Upper lobe of left lung (tissue), 6 donors: ENCODE data around the gene LEKR1. TPM values are rescaled to one million over a fixed set of nuclear protein-coding genes. Genes with fewer than 3 reads are reported as not detected.

Experiments used
- ATAC-seq, 2 donors: fragments of 200-7000 bp; cut with Tn5 transposase; one replicate each; pipeline ENCODE4 v1.9.1; 2022; ENCODE audit warnings: mild to moderate bottlenecking in 2 of 2, moderate library complexity in 2 of 2; ENCODE audit not compliant: low FRiP score in 2 of 2
- DNase-seq, 2 donors: peaks; one replicate each; pipeline ENCODE4 v3.0.0-alpha.2; 2019 to 2020
- H3K27ac ChIP-seq, 4 donors: fragments of 200-600 bp; sonication (generic); one replicate each; pipeline ENCODE4 v1.5.1; 2016 to 2019
- H3K27me3 ChIP-seq, 4 donors: fragments of 200-600 bp; sonication (generic); one replicate each; pipeline ENCODE4 v1.5.1; 2017 to 2019
- H3K36me3 ChIP-seq, 4 donors: fragments of 200-600 bp; sonication (generic); one replicate each; pipeline ENCODE4 v1.5.1; 2016 to 2019
- H3K4me1 ChIP-seq, 4 donors: fragments of 200-600 bp; sonication (generic); one replicate each; pipeline ENCODE4 v1.5.1; 2018 to 2019
- H3K4me3 ChIP-seq, 4 donors: fragments of 200-600 bp; sonication (generic); one replicate each; pipeline ENCODE4 v1.5.1; 2017 to 2019; ENCODE audit warnings: mild to moderate bottlenecking in 2 of 4, moderate library complexity in 1 of 4
- H3K9me3 ChIP-seq, 4 donors: fragments of 200-600 bp; sonication (generic); one replicate each; pipeline ENCODE4 v1.5.1; 2018 to 2019
- EP300 ChIP-seq, 4 donors: sonication (generic); formaldehyde crosslinking; IDR thresholded peaks; one replicate each; pipeline ENCODE4 v1.5.1; 2017; ENCODE audit warnings: antibody characterized with exemption in 4 of 4, control low read depth in 2 of 4
- POLR2A ChIP-seq, 4 donors: fragments of 450-650 bp; IDR thresholded peaks; one replicate each; pipeline ENCODE4 v1.5.1; 2016 to 2017; ENCODE audit warnings: antibody characterized with exemption in 4 of 4, mild to moderate bottlenecking in 2 of 4
- POLR2AphosphoS5 ChIP-seq, 2 donors: sonication (generic); formaldehyde crosslinking; IDR thresholded peaks; one replicate each; pipeline ENCODE4 v1.5.1; 2017; ENCODE audit warnings: antibody characterized with exemption in 2 of 2
- WGBS, 2 donors: methylation state at CpG; one replicate each; pipeline ENCODE4 v1.1.5; 2017 to 2018; 5-methylcytosine and 5-hydroxymethylcytosine counted together
- total RNA-seq, 6 donors: library from RNA; depleted of rRNA in 4 of 6; stranded (reverse); fragments of >200 nt in 4 of 6; gene quantifications; one replicate each; pipeline versions ENCODE4 v1.1.0 to v1.2.1, GENCODE V29; 2016 to 2021
- TF ChIP-seq, protein P1 (sequence below), 6 experiments: fragments of 450-650 bp in 4 of 6; fragments of 200-600 bp in 2 of 6; sonication (generic) in 2 of 6; IDR thresholded peaks; one replicate each; pipeline ENCODE4 v1.5.1; 2016 to 2019; ENCODE audit warnings: antibody characterized with exemption in 6 of 6
- donor health status: DM: no; HTN: no; CAD: no; lungs with moderate emphysema.
- donor health status: DM: no; HTN: yes; CAD: no; lungs with severe emphysema.

Gene LEKR1
- total RNA-seq, 6 donors from 2014 or later = 1.0 to 9.1 (median 2.2) TPM

DNA sequence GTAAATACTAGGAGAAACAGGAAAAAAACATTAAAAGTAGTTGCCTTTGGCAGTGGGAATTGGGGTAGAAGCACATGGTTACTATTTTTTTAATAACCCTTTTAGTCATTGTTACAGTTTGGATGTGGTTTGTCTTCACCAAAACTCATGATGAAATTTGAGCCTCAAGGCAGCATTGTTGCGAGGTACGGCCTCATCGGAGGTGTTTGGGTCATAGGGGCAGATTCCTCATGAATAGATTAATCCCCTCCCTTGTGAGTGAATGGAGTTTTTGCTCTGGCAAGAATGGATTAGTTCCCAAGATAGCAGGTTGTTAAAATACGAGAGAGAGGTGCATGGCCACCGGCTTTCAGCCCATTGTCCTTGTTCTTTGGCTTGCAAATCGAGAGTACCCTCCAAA is 92.6 kb downstream of the LEKR1 start:
- no peak for DNase-seq
- TF ChIP-seq POLR2AphosphoS5 (IDR thresholded peaks at IDR 0.05) = no peak
- TF ChIP-seq, protein P1, sequence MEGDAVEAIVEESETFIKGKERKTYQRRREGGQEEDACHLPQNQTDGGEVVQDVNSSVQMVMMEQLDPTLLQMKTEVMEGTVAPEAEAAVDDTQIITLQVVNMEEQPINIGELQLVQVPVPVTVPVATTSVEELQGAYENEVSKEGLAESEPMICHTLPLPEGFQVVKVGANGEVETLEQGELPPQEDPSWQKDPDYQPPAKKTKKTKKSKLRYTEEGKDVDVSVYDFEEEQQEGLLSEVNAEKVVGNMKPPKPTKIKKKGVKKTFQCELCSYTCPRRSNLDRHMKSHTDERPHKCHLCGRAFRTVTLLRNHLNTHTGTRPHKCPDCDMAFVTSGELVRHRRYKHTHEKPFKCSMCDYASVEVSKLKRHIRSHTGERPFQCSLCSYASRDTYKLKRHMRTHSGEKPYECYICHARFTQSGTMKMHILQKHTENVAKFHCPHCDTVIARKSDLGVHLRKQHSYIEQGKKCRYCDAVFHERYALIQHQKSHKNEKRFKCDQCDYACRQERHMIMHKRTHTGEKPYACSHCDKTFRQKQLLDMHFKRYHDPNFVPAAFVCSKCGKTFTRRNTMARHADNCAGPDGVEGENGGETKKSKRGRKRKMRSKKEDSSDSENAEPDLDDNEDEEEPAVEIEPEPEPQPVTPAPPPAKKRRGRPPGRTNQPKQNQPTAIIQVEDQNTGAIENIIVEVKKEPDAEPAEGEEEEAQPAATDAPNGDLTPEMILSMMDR (IDR thresholded peaks at IDR 0.05) = no peak
- TF ChIP-seq POLR2A (IDR thresholded peaks at IDR 0.05) = no peak
- TF ChIP-seq EP300 (IDR thresholded peaks at IDR 0.05) = no peak
- H3K27me3 ChIP-seq = no peaks in the 10 kb centered on the region
- WGBS, 2 donors = 76 to 82% methylated on average over 6 of the region's 6 CpGs
- no peaks in the 10 kb centered on the region for H3K36me3 ChIP-seq
- ATAC-seq = no peak
- H3K4me1 ChIP-seq = no peaks in the 10 kb centered on the region
- H3K9me3 ChIP-seq = no peaks in the 10 kb centered on the region
- H3K27ac ChIP-seq = no peak overlapping the region
- no peak overlapping the region for H3K4me3 ChIP-seq

DNA sequence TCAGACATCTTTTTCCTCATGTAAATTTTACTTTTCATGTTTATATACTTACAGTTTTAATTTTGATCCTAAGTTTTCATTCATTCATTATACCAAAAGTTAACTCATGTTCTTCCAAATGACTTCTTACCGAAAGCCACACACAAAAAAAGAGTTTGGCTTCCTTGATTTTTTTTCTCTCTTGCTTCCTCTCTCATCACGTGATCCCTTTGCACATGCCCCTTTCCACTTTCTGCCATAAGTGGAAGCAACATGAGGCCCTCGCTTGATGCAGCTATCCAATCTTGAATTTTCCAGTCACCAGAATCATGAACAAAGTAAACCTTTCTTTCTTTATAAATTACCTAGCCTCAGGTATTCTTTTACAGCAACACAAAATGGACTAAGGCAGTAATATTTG is 93.7 kb downstream of the LEKR1 start:
- H3K36me3 ChIP-seq = no peaks in the 10 kb centered on the region
- H3K9me3 ChIP-seq = no peaks in the 10 kb centered on the region
- no peaks in the 10 kb centered on the region for H3K4me1 ChIP-seq
- ATAC-seq = no peak
- 79 to 86% methylated on average over 3 of the region's 3 CpGs for WGBS, 2 donors
- H3K27me3 ChIP-seq = no peaks in the 10 kb centered on the region
- TF ChIP-seq, protein P1 (IDR thresholded peaks at IDR 0.05) = no peak
- TF ChIP-seq POLR2AphosphoS5 (IDR thresholded peaks at IDR 0.05) (no peak), EP300 (IDR thresholded peaks at IDR 0.05) (no peak), POLR2A (IDR thresholded peaks at IDR 0.05) (no peak)
- no peak overlapping the region for H3K4me3 ChIP-seq
- DNase-seq = no peak
- H3K27ac ChIP-seq = no peak overlapping the region

DNA sequence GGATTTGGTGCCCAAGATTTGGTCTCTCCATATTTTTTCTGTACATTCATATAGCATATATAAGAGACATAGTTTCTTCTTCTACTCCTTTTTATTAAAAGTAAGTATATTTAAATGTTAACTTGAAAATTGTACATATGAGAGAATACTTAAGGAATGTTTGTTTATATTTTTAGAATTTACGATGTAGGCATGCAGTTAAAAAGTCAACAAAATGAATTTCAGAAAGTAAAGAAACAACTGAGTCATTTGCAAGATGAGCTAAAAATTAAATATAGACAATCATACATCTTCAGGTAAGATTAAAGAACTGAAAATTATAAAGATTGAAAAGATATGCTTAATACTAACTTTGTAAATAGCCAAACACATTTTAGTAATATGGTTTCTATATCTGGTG is 94.2 kb downstream of the LEKR1 start:
- H3K9me3 ChIP-seq = no peaks in the 10 kb centered on the region
- H3K27ac ChIP-seq = no peak overlapping the region
- DNase-seq (no peak), ATAC-seq (no peak)
- H3K36me3 ChIP-seq = no peaks in the 10 kb centered on the region
- H3K4me3 ChIP-seq = no peak overlapping the region
- H3K4me1 ChIP-seq = no peaks in the 10 kb centered on the region
- TF ChIP-seq EP300 (IDR thresholded peaks at IDR 0.05) (no peak), POLR2A (IDR thresholded peaks at IDR 0.05) (no peak), POLR2AphosphoS5 (IDR thresholded peaks at IDR 0.05) (no peak)
- TF ChIP-seq, protein P1 (IDR thresholded peaks at IDR 0.05) = no peak
- 79 to 86% methylated on average over 1 of the region's 1 CpG for WGBS, 2 donors
- no peaks in the 10 kb centered on the region for H3K27me3 ChIP-seq

DNA sequence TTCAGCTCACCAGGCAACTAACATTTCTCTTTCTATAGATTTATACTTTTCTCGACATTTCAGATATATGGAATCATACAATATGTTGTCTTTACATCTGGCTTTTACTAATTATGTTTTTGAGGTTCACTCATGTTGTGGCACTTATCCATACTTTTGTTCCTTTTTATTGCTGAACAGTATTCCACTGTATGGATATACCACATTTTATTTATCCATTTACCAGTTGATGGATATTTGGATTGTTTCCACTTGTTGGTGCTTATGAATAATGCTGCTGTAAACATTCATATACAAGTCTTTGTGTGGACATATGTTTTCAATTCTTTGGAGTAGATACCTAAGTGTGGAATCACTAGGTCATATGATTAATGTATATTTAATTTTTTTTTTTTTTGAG is 97.2 kb downstream of the LEKR1 start:
- no peak for TF ChIP-seq POLR2AphosphoS5 (IDR thresholded peaks at IDR 0.05)
- no peak for TF ChIP-seq POLR2A (IDR thresholded peaks at IDR 0.05)
- TF ChIP-seq EP300 (IDR thresholded peaks at IDR 0.05) = no peak
- TF ChIP-seq, protein P1 (IDR thresholded peaks at IDR 0.05) = no peak

DNA sequence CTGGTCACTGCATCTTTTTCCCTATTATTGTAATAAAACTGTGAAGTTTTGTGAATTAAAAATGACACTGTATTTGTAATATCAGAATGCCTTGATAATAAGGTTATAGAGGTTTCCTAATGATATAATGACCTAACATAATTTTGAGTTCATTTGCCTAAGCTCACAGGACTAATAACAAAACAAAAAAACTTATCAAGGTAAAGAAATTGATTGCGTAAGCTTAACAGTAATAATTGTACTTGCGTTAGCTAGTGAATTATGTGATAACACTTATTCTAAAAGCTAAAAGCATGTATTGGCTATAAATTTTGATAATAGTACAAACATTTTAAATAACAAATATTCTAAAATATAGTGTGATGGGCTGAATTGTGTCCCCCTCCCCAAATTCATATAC is 112.6 kb downstream of the LEKR1 start:
- no peak overlapping the region for H3K27ac ChIP-seq
- H3K36me3 ChIP-seq = no peaks in the 10 kb centered on the region
- no peak overlapping the region for H3K4me3 ChIP-seq
- H3K4me1 ChIP-seq = no peaks in the 10 kb centered on the region
- DNase-seq (no peak), ATAC-seq (no peak)
- WGBS, 2 donors = 88 to 94% methylated on average over 2 of the region's 2 CpGs
- no peaks in the 10 kb centered on the region for H3K27me3 ChIP-seq
- H3K9me3 ChIP-seq = no peaks in the 10 kb centered on the region
- TF ChIP-seq, protein P1 (IDR thresholded peaks at IDR 0.05) = no peak
- TF ChIP-seq EP300 (IDR thresholded peaks at IDR 0.05) = no peak

More for the DNA sequence above, 97.2 kb downstream of the LEKR1 start:
- no peaks in the 10 kb centered on the region for H3K36me3 ChIP-seq
- H3K4me1 ChIP-seq = no peaks in the 10 kb centered on the region
- ATAC-seq (no peak), DNase-seq (no peak)
- H3K27ac ChIP-seq = no peak overlapping the region
- no peaks in the 10 kb centered on the region for H3K27me3 ChIP-seq
- WGBS, 2 donors = 95 to 97% methylated on average over 1 of the region's 1 CpG
- H3K9me3 ChIP-seq = no peaks in the 10 kb centered on the region
- H3K4me3 ChIP-seq = no peak overlapping the region
